ENCODE results near the gene FRMD4B. TPM values are rescaled to one million over a fixed set of nuclear protein-coding genes. Genes with fewer than 3 reads are reported as not detected.

The FRMD4B gene
- total and polyA plus RNA-seq, 2 donors from 2014 or later: 11.8 to 50.5 TPM

DNA sequence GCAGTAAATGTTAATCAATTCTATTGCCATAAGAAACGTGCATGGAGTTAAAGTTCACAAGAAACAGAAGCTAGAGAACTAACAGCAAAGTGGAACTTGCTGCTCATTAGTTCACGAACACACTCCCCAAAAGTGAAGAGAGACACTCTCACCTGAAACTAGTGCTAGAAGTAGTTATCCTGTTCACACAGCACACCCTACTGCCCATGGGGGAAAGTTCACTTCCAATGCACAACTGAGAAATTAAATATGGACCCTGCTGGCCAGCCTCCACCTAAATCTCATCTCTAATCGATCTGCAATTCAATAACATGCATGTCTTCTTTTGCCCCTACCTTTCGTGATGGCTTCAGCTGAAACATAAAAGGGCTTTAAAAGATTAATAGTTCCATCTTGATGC is 39.4 kb upstream of the FRMD4B start:
- TF ChIP-seq CTCF (IDR thresholded peaks at IDR 0.05; ENCODE audit: borderline replicate concordance, extremely low read depth, insufficient read depth): peak; percentile 48
- no peak overlapping the region for H3K4me3 ChIP-seq (ENCODE audit: low read length in 3 of 3)
- H3K27me3 ChIP-seq (ENCODE audit: control insufficient read depth, insufficient read depth, low read length): no peaks in the 10 kb centered on the region
- FAIRE-seq: no peak
- intact Hi-C loops (cut with DNase I): no loop called here
- no peaks in the 10 kb centered on the region for H3K4me1 ChIP-seq (ENCODE audit: control insufficient read depth in 2 of 3, insufficient read depth in 2 of 3, low read depth in 1 of 3, low read length in 3 of 3)
- peak in 3 of 5 donors; percentile 20 to 47 (median 37) for DNase-seq
- no peaks in the 10 kb centered on the region for H3K9me3 ChIP-seq (ENCODE audit: control insufficient read depth in 2 of 3, insufficient read depth in 1 of 3, low read length in 3 of 3)
- no peak overlapping the region for H3K9ac ChIP-seq (ENCODE audit: low read length in 3 of 3)
- H3K36me3 ChIP-seq (ENCODE audit: control insufficient read depth in 2 of 3, insufficient read depth in 3 of 3, low read length in 3 of 3): no peaks in the 10 kb centered on the region
- H3K27ac ChIP-seq (ENCODE audit: low read depth in 2 of 2, low read length in 2 of 2): no peak overlapping the region

- no peak for DNase-seq
- Histone ChIP-seq H3K4me1 (ENCODE audit: control insufficient read depth in 2 of 3, insufficient read depth in 2 of 3, low read depth in 1 of 3, low read length in 3 of 3) (no peaks in the 10 kb centered on the region), H3K4me3 (ENCODE audit: low read length in 3 of 3) (no peak overlapping the region), H3K36me3 (ENCODE audit: control insufficient read depth in 2 of 3, insufficient read depth in 3 of 3, low read length in 3 of 3) (no peaks in the 10 kb centered on the region), H3K27ac (ENCODE audit: low read depth in 2 of 2, low read length in 2 of 2) (no peak overlapping the region), H3K9me3 (ENCODE audit: control insufficient read depth in 2 of 3, insufficient read depth in 1 of 3, low read length in 3 of 3) (no peaks in the 10 kb centered on the region), H3K9ac (ENCODE audit: low read length in 3 of 3) (no peak overlapping the region), H3K27me3 (ENCODE audit: control insufficient read depth, insufficient read depth, low read length) (no peaks in the 10 kb centered on the region)
- no peak for FAIRE-seq
- intact Hi-C loops (cut with DNase I): no loop called here
- no peak for TF ChIP-seq CTCF (IDR thresholded peaks at IDR 0.05; ENCODE audit: borderline replicate concordance, extremely low read depth, insufficient read depth)
Measured at GRCh38 chr3:69423463-69424155, 37.7 kb upstream of the FRMD4B start.

DNA sequence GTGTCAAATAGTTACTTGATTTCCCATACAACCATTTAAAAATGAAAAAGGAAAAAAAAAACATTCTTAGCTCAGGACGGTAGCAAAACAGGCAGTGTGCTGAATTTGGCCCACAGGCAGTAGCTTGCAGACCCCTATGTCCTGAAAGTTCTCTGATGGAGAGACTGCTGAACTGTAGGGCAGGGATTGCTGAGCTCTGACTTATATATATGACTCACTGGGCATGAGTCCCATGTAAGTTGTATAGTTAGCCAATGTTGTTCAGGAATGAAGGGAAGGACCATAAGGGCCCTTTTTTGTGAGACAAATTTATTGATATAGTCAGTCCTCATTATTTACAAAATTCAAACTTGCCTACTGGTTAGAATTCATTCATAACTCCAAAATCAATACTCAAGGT is 36.9 kb upstream of the FRMD4B start:
- Histone ChIP-seq H3K36me3 (ENCODE audit: control insufficient read depth in 2 of 3, insufficient read depth in 3 of 3, low read length in 3 of 3) (no peaks in the 10 kb centered on the region), H3K27ac (ENCODE audit: low read depth in 2 of 2, low read length in 2 of 2) (no peak overlapping the region), H3K4me1 (ENCODE audit: control insufficient read depth in 2 of 3, insufficient read depth in 2 of 3, low read depth in 1 of 3, low read length in 3 of 3) (no peaks in the 10 kb centered on the region), H3K9me3 (ENCODE audit: control insufficient read depth in 2 of 3, insufficient read depth in 1 of 3, low read length in 3 of 3) (no peaks in the 10 kb centered on the region), H3K9ac (ENCODE audit: low read length in 3 of 3) (no peak overlapping the region), H3K4me3 (ENCODE audit: low read length in 3 of 3) (no peak overlapping the region), H3K27me3 (ENCODE audit: control insufficient read depth, insufficient read depth, low read length) (no peaks in the 10 kb centered on the region)
- DNase-seq: no peak
- intact Hi-C loops (cut with DNase I): no loop called here
- TF ChIP-seq CTCF (IDR thresholded peaks at IDR 0.05; ENCODE audit: borderline replicate concordance, extremely low read depth, insufficient read depth): no peak
- no peak for FAIRE-seq
